LNCAP (cell line): ENCODE results near the gene TNS1.
A peak's percentile ranks its signal among the peaks of the same experiment; 100 is the strongest.

ENCODE experiments used
- TF ChIP-seq, protein P1 (sequence below): fragments of 450-650 bp; IDR thresholded peaks from 2 replicates; pipeline ENCODE4 v1.5.1; 2017; ENCODE audit warnings: mild to moderate bottlenecking

The TNS1 gene

DNA sequence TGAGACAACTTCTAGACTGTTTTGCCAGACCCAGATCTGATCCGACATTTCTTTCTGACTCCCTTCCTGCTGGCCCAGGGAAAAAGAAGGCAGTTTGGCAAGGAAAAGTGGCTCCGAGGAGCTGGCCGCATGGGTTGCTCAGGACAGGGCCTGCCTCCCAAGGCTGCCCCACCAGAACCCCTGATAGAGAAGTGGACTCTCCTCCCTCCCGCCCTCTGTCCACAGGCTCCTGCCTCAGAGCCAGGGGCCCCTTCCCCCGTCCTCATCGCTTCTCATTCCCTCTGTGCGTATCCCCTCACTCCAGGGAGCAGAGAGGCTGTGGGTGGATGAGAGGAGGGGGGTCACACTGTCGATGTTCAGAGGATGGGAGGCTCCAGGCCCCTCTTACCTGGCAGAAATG lies 110.2 kb downstream of the TNS1 start:
- TF ChIP-seq, protein P1, sequence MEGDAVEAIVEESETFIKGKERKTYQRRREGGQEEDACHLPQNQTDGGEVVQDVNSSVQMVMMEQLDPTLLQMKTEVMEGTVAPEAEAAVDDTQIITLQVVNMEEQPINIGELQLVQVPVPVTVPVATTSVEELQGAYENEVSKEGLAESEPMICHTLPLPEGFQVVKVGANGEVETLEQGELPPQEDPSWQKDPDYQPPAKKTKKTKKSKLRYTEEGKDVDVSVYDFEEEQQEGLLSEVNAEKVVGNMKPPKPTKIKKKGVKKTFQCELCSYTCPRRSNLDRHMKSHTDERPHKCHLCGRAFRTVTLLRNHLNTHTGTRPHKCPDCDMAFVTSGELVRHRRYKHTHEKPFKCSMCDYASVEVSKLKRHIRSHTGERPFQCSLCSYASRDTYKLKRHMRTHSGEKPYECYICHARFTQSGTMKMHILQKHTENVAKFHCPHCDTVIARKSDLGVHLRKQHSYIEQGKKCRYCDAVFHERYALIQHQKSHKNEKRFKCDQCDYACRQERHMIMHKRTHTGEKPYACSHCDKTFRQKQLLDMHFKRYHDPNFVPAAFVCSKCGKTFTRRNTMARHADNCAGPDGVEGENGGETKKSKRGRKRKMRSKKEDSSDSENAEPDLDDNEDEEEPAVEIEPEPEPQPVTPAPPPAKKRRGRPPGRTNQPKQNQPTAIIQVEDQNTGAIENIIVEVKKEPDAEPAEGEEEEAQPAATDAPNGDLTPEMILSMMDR = no peak

DNA sequence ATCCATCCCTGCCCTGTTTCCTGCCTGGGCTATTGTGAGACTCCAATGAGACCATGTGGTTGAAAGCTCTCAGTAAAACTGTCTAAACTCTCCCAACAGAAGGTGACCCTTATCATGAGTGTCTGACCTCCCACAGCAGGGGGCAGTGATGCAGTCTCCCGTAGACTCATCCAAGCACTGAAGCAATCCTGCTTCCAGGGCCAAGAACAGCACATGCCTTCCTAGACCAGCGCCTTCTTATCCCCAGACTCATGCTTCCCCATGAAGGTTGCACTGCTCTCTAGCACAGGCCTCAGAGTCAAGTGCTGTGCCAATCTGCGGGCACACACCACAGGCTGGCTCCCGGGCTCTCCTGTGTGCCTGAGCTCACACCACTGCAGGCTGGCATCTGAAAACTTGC lies 112.3 kb downstream of the TNS1 start:
- TF ChIP-seq, protein P1 = peak; percentile 9; the same call in 1 of the 2 replicates

DNA sequence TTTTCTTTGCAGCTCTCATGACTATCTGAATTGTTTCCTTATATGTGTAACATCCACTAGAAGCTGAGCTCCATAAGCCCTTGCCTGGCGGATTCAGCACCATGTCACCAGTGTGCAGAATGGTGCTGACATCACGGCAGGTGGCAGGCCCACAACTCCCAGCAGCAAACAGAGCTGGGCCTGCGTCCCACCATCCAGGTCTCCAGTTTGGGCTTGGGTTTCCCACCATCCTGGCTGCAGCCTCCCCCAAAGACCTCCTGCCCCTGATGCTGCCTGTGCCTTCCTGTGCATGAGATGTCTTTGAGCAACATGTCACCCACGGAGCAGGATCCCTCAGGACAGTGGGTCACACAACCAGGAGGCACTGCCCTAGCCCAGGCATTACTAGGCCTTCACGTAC lies 113.1 kb downstream of the TNS1 start:
- TF ChIP-seq, protein P1 = no peak

DNA sequence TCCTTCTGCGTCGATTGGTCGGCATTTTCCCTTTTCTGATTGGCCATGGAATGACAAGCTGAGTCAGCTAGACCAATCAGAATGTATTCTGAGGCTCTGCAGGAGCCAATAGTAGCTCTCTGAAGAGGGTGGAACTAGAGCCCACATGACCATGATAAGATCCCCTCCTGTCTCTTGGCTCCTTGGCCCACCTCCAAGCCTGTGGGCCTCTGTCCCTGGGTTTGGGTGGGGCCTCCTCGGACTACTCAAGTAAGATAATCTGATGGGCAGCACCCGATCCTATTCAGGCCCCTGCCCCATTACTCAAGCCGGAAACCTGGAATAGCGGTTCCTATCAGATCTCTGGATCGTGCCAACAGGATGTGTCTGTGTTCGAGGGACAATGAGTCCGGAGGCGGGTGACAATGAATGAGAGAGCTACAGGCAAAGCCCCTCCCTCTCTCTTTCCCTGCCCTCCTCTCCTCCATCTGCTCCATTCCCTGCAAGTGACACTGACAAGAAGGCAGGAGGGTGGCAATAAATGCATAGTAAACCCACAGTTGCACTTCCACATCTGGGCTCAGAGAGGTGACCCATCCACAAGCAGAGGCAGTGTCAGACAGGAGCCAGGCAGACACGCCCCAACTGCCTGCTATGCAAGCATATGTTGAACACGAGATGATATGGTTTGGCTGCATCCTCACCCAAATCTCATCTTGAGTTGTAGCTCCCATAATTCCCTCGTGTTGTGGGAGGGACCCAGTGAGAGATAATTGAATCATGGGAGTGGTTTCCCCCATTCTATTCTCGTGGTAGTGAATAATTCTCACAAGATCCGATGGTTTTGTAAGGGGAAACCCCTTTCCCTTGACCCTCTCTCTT lies 114.7 kb downstream of the TNS1 start:
- TF ChIP-seq, protein P1 = no peak

DNA sequence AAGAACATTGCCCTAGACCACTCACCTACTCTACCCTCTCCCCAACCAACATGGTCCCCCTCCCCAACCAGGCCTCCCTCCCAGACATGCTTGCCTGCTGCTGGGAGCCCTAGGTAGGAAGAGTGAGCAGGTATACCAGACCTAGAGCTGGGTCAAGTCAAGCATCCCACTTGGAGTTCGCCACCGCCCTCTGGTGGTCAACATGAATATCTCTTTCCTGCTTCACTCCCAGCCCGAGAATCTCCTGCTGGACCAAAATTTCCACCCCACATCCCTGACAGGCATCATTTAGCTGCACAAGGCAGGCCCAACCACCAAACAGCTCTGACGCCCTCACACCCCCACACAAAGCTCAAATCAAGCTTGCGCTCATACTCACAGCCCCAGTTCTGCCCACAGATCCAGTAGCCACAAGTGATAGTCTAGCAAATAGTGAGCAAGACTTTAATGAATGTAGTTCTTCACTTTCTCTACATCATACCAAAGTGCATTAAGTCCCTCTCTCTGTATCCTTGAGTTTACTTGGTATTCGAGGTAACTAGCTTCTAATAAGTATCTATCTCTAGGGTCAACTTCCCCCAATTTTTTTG lies 116.0 kb downstream of the TNS1 start:
- TF ChIP-seq, protein P1 = peak; percentile 67

DNA sequence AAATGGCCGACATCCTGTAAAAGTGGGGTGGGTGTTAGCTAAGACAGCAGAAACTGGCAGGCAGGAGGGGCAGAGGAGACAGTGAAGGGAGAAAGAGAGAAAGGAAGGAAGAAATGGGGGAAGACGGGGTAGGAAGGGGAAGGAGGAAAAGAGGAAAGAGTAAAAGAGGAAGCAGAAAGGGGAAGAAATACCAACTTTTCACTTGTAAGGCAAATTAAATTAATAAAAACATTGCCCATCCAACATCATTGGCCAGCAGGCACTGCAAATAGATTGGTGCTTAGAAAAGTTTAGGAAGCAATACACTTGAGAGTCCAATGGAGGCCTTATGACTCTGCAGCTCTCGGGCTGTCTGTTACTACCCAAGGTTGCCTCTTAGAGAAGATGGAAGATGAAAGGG lies 116.7 kb downstream of the TNS1 start:
- TF ChIP-seq, protein P1 = no peak

DNA sequence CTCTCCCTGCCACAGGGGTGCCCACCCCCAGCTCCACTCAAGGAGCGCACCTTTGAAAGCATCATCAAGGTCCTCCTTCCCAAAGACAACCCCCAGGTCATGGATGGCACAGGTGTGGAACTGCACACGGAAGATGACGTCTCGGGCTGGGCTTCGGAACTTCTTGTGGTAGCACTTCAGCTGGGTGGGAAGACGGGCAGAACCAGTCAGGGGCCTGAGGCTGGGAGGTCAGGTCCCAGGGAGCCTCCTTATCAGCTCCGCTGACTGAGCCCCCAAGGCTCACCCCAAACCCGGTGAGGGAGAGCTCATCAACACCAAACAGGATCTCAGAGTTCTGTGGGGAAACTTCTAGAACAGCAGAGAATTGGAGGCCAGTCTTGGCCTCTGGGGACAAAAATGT lies 117.8 kb downstream of the TNS1 start:
- TF ChIP-seq, protein P1 = no peak
